ENCODE data around the gene IL31.
"Not testable (repeated sequence)": the region's sequence is repeated elsewhere in the genome, so short reads cannot be mapped to it uniquely, and the experiment has no call there.

IL31 gene

GRCh38 chr12:122174155-122174845, at the start of gene IL31:
TSS of gene IL31 (minus strand) at chr12:122174221. CDS start at chr12:122174172, 49 bp downstream.
- DNase-seq (ENCODE audit: low read depth) = no peak

- no peak for DNase-seq (ENCODE audit: low read depth)
Observed at GRCh38 chr12:122216445-122216844, 42.4 kb upstream of the IL31 start.

- DNase-seq (ENCODE audit: low read depth) = no peak
Observed at GRCh38 chr12:122215771-122216170, 41.8 kb upstream of the IL31 start.

GRCh38 chr12:122208073-122208820, 34.2 kb upstream of the IL31 start:
- DNase-seq (ENCODE audit: low read depth) = no peak

- no peak for DNase-seq (ENCODE audit: low read depth)
Observed at GRCh38 chr12:122207391-122207790, 33.4 kb upstream of the IL31 start.

GRCh38 chr12:122206976-122207375, 33.0 kb upstream of the IL31 start:
- DNase-seq (ENCODE audit: low read depth) = no peak

- DNase-seq (ENCODE audit: low read depth) = no peak
Observed at GRCh38 chr12:122206111-122206881, 32.3 kb upstream of the IL31 start.

GRCh38 chr12:122205053-122205925, 31.3 kb upstream of the IL31 start:
- DNase-seq (ENCODE audit: low read depth) = no peak

GRCh38 chr12:122204167-122205052, 30.4 kb upstream of the IL31 start:
- DNase-seq (ENCODE audit: low read depth) = no peak

GRCh38 chr12:122203301-122204166, 29.5 kb upstream of the IL31 start, which contains the start of gene B3GNT4:
TSS of gene B3GNT4 (plus strand) at chr12:122203709. CDS start at chr12:122204619, 910 bp downstream.
- DNase-seq (ENCODE audit: low read depth) = peak; percentile 66

GRCh38 chr12:122202811-122203210, 28.8 kb upstream of the IL31 start:
- not testable (repeated sequence) for DNase-seq (ENCODE audit: low read depth)

GRCh38 chr12:122202017-122202416, 28.0 kb upstream of the IL31 start:
- DNase-seq (ENCODE audit: low read depth) = no peak

GRCh38 chr12:122201381-122201780, 27.4 kb upstream of the IL31 start:
- DNase-seq (ENCODE audit: low read depth) = no peak

GRCh38 chr12:122200541-122201175, 26.6 kb upstream of the IL31 start:
- DNase-seq (ENCODE audit: low read depth) = no peak

GRCh38 chr12:122199484-122200355, 25.7 kb upstream of the IL31 start:
- DNase-seq (ENCODE audit: low read depth) = no peak

GRCh38 chr12:122197612-122197966, 23.6 kb upstream of the IL31 start:
- DNase-seq (ENCODE audit: low read depth) = no peak

- DNase-seq (ENCODE audit: low read depth) = no peak
Observed at GRCh38 chr12:122195405-122195804, 21.4 kb upstream of the IL31 start.

- no peak for DNase-seq (ENCODE audit: low read depth)
Observed at GRCh38 chr12:122194804-122195203, 20.8 kb upstream of the IL31 start.
